Raji (cell line): Measurements from ENCODE around the gene GNB4.

ENCODE experiments used
- POLR2A ChIP-seq: IDR thresholded peaks from 2 replicates; pipeline ENCODE4 v1.6.1; 2011; ENCODE audit warnings: low read depth, low read length, control low read depth; ENCODE audit not compliant: insufficient read depth

GNB4 gene

DNA sequence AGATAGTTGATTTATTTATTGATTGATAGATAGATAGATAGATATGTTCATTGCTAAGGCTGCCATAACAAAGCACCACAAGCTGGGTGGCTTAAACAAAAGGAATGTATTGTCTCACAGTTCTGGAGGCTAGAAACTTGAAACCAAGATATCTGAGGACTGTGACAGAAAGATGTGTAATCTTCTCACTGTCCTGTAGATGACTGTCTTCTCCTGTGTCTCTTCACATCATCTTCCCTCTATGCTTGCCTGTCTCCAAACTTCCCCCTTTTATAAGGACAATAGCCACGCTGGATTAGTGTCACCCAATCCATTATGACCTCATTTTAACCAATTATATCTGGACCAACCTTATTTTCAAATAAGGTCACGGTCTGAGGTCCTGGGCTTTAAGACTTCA is 40.9 kb downstream of the GNB4 start:
- TF ChIP-seq POLR2A = no peak

DNA sequence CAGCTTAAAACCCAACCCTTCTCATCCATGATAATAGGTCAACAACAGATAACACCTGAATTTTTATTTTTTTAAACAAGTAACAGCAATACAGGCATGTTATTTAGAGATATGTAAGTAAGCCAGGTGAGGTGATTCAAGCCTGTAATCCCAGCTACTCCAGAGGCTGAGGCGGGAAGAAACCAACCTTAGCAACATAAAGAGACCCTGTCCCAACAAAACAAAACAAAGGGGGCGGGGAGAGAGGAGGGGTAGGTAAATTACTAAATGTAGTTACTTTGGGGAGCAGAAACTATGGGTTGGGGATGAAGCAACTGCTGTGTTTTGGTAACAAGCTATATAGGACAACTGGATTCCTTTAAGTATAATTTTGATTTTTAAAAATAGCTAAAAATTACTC is 47.0 kb downstream of the GNB4 start:
- no peak for TF ChIP-seq POLR2A

DNA sequence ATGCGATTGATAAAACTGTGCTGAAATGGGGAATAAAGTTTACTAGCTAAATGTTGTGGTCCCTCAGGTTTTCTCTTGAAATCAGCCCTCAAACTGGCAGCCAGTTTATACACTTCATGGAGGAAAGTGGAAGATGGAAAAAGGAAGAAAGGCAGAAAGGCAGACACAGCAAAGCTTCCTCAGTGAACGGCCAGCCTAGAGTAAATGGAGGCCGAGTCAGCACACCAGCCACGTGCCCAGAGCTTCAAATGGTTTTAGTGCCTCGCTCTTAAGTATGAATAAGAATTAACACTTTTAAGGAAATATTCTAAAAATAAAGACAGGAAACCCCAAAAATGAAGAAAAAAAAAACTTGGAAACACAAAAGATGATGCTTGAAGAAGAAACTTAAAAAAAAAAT is 48.3 kb downstream of the GNB4 start:
- no peak for TF ChIP-seq POLR2A

DNA sequence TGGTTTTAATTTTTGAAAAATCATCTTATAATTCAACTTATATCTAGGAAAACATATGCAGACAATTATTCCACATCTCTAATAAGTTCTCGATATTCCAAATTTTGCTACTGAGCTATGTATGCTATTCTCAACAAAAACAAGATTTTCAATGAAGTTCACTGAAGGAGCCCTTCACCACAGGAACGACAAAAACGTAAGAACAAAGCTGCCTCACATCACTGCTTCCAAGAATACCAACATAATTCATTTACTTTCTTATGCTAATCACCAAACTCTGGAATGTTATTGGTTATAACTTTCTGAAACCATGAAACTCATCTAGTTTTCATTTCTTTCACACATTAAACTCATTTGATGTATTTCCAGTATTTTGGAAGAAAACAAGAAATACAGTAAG is 49.7 kb downstream of the GNB4 start:
- TF ChIP-seq POLR2A = no peak

DNA sequence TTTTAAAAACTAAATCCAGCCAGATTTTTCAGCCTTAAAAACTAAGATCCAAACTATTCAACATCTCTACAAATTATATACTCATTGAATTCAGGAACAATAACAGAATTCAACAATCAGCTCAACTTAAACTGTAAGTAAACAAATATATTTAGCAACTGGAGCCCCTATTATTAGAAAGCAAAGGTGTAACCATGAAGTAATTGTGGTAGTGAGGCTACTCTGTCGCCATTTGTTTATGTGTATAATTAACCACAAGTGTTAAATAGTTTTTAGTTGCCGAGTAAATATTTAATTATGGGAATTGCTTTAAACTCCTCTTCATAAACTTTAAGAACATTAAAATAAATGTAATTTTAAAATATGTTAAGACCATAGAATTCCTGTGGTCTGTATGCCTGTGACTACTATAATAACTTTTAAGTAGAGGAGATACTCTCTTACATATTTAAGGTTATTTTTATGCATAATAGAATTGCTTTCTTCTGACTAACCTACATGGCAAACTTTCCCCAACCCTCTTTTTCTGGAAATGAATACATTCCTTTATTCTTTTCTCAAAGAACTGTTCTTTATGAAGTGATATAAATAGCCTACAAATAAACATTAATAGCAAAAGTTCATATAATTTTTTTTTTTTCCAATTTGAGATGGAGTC is 52.6 kb downstream of the GNB4 start:
- no peak for TF ChIP-seq POLR2A

DNA sequence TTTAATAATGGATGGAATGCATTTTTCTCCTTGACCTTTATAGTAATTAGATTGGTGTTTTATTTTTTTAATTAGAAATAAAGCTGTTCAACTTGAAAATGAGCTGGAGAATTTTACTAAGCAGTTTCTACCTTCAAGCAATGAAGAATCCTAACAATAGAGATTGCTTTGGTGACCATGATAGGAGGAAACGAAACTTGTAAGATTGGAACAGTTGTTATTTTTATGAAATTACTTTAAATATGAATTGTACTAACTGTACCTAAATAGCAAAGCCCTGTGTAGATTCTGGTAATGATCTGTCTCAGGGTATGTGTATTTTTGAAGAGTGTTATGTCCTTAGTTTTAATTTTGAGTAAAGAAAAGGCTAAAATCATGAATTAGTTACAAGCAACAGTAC is 59.4 kb downstream of the GNB4 start:
- no peak for TF ChIP-seq POLR2A

DNA sequence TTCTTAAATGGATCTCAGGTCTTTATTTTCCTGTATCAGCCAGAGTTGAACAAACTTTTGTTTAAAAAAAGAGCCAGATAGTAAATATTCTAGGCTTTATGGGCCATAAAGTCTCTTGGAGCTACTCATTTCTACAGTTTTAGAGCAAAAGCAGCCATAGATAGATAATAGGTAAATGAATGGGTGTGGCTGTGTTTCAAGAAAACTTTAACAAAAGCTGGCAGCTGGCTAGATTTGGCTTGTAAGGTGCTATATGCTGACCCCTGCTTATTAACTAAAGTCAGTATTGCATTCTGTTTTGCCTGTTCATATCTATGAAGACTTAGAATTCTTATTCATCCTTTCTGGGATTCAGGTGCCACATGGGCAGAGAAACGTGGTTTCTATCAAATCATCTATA is 74.8 kb downstream of the GNB4 start:
- no peak for TF ChIP-seq POLR2A

DNA sequence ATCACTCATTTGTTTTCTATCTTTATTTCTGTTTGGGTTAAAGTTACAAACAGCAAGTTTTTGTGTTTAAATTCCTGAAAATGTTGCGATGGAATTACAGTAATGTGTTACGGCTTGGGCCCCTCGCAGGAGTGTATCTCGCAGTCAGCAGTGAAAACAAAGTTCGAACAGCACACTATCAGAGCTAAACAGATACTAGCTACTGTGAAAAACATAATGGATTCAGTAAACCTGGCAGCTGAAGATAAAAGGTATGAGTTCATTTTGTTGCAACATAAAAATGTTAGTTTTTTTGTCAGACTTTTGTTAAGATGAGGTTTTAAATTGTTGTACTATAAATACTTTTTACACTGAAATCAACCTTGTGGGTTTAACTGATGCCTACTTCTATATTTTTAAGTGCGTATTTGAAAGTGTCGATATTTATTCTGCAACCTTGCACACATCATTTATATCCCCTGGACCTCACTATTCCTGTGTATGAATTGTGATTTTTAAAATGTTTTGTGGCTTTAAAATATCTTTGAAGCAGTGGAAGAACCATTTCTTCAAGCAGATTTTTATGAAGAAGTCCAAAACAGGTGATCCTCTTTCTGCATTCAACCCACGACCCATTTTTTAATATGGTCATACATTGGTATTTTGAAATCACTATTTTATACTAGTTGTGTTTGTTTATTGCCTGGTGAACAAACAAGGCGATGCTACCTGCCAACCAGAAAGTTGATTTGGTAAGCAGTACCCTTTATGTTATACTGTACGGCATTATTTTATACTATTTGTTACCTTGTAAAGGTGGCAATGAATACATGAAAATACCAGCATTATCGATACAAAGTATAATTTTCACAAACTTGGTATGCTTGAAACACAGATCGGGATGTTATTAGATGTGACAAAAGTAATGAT is 75.9 kb downstream of the GNB4 start:
- no peak for TF ChIP-seq POLR2A

DNA sequence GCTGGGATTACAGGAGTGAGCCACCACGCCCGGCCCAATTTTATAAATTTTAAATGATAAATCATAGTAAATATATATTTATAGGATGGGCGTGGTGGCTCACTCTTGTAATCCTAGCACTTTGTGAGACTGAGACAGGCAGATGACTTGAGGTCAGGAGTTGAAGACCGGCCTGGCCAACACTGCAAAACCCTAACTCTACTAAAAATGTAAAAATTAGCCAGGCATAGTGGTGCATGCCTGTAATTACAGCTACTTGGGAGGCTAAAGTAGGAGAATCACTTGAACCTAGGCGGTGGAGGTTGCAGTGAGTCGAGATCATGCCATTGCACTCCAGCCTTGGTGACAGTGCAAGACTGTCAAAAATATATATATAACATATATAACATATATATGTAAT is 77.3 kb downstream of the GNB4 start:
- TF ChIP-seq POLR2A = no peak

DNA sequence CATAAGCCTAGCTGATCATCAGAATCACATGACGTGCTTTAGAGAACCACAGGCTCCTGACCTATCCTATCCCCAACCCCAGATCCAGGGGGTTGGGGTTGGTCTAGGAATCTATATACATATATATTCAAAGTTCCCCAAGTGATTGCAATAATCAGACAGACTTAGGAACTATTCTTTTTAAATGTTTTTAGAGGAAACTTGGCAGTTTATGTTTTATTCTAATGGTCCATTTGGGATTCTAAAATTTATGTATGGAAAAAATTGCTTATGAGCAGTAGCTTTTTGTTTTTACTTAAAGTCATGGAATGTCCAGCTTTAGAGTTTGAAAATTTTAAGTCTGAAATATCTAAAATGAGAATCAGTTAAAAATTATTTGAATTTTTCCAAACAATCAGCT is 81.6 kb downstream of the GNB4 start:
- no peak for TF ChIP-seq POLR2A

DNA sequence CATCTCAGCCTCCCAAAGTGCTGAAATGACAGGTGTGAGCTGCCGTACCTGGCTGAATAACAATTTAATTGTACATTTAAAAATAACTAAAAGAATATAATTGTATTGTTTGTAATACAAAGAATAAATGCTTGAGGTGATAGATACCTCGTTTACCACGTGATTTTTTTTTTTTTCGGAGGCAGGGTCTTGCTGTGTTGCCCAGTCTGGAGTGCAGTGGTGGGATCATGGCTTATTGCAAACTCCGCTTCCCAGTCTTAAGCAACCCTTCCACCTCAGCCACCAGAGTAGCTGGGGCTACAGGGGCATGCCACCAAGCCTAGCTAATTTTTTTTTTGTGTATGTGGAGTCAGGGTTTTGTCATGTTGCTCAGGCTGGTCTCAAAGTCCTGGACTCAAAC is 87.9 kb downstream of the GNB4 start:
- TF ChIP-seq POLR2A = no peak

DNA sequence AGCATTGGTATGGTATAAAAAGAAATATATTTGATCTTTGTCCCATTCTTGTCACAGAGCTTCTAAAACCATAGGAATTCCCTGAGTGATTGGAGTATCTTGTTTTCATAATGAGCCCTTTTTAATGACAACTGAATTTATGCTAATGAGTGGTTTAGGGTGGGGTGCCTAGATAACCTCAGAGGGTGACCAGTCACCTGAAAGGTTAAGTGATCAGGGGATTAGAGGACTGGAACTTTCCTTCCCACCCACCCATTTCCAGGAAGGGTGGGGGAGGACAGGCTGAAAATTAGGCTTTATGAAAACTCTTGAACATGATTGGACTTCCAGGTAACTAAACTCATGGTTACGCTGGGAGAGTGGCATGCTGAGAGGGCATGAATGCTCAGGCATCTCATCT is 95.3 kb downstream of the GNB4 start:
- TF ChIP-seq POLR2A = no peak

DNA sequence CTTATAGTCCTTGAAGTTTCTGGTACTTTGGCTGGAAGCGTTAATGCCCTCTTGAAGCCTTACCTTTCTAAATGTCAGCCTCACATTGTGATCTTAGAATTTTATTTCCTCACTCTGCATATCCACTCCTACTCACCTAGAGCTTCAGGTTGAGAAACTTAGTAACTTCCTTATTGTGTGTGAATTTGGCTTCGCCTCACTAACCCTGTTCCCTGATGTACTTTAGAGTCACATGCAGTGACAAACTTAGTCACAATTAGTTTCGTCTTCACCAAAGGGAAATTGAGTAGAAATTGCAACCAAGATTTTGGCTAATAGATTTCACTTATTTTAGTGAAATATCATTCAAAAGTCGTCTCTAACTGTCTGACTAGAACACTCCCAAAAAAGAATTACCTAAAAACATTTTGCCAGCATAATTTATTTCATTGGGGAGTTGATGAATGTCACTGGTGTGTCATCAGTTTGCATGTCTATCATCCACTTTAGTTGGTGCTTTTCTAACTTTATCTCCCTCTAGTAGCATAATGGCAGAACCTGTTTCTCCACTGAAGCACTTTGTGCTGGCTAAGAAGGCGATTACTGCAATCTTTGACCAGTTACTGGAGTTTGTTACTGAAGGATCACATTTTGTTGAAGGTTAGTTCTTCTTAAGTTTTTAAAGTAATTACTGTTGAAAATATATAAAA is 102.8 kb downstream of the GNB4 start:
- no peak for TF ChIP-seq POLR2A

DNA sequence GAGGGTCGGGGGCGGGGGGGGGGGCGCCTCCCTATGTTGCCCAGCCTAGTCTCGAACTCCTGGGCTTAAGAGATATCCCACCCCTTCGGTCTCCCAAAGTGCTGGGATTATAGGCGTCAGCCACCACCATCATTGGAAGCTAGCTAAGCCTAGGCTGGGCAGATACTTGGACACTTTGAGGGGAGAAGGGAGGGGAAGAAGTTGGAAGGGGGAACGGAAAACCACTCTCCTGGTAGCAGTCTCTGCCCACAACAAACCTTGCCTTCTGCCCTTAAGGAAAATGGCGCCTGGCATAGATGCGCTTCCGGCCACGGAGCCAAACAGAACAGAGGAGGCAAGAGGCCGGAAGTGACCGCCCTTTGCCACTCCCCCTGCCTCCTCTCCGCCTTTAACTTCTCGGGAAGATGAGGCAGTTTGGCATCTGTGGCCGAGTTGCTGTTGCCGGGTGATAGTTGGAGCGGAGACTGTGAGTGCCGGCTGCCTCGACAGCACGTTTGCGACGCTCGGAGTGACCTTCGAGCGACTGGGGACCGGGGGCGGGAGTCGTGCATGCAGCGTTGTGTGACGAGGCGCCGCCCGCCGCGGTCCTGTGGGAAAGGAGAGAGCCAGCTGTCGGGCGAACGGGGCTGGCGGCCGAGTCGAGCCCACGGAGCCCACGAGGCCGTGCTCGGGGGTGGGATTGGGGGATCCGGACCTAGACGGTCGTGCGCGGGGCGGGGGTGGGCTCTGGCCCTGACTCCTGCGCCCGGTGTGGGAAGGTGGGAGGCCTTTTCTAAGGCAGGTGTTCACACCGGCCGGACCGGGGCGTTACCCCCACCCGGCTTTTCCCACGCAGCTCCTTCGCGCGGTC is 103.7 kb downstream of the GNB4 start, which contains the start of gene MFN1:
TSS of gene MFN1 (plus strand) at position 365 of the 850 bp plus-strand sequence. CDS start 1,143 bp downstream, outside the sequence.
- peak; percentile 97 for TF ChIP-seq POLR2A
